HepG2 (cell line): ENCODE data around the gene OPN1SW. TPM values are rescaled to one million over a fixed set of nuclear protein-coding genes. Genes with fewer than 3 reads are reported as not detected.

Experiments used
- ATAC-seq: fragments of 200-7000 bp; cut with Tn5 transposase; 3 replicates; pipeline ENCODE4 v1.9.1; 2020; ENCODE audit warnings: mild to moderate bottlenecking, moderate library complexity
- BruUV-seq: library from RNA; stranded (reverse); fragments of 400-500 nt; replicated peaks from 2 replicates; lab custom pipeline; 2021; lab: Mats Ljungman, UMichigan
- CTCF ChIA-PET: fragments of 300-600 bp; formaldehyde crosslinking; extraction: SDS; loops from one replicate; lab custom pipeline; 2021; ENCODE audit warnings: low total read pairs, inconsistent platforms, low intra/inter-chr PET ratio; lab: Yijun Ruan, JAX
- POLR2A ChIA-PET: fragments of 350-600 bp; sonication (Branson Sonifier 250); formaldehyde crosslinking; loops from one replicate; lab custom pipeline; 2020; ENCODE audit warnings: antibody characterized with exemption, inconsistent platforms; lab: Yijun Ruan, JAX
- DNase-seq: peaks from one replicate; pipeline ENCODE4 v3.0.0-alpha.2; 2015; ENCODE audit warnings: low spot score
- FAIRE-seq: peaks from 3 replicates; lab custom pipeline; 2011; peaks lifted over from hg19 to GRCh38; lab: Jason Lieb, UNC
- H2AFZ ChIP-seq: one replicate; pipeline ENCODE4 v1.6.1; 2011; ENCODE audit warnings: low read length, inconsistent platforms
- H3K27ac ChIP-seq: fragments of 300-600 bp; 3 replicates; pipeline ENCODE4 v1.8.0; 2011; ENCODE audit warnings: mixed run types, mild to moderate bottlenecking, mixed read lengths, low read length, inconsistent platforms; ENCODE audit not compliant: insufficient read depth; ENCODE audit errors: extremely low read length
- H3K27me3 ChIP-seq, 2 experiments: fragments of 200-600 bp in 1 of 2; 2 replicates in 1 of 2; 3 replicates in 1 of 2; pipeline versions ENCODE4 v1.6.0 to v1.8.0; 2011; ENCODE audit warnings: low read length in 2 of 2, mild to moderate bottlenecking in 2 of 2, moderate library complexity in 2 of 2, inconsistent platforms in 1 of 2; ENCODE audit not compliant: insufficient read depth in 2 of 2, control insufficient read depth in 1 of 2
- H3K36me3 ChIP-seq, 2 experiments: fragments of 200-600 bp in 1 of 2; replicated peaks in 1 of 2; 2 replicates in 1 of 2; 3 replicates in 1 of 2; pipeline versions ENCODE4 v1.5.1 to v1.8.0; 2011; ENCODE audit warnings: low read length in 2 of 2, inconsistent platforms in 1 of 2; ENCODE audit not compliant: insufficient read depth in 2 of 2, control insufficient read depth in 1 of 2
- H3K4me1 ChIP-seq: 2 replicates; pipeline ENCODE4 v1.5.1; 2012; ENCODE audit warnings: low read length, inconsistent platforms; ENCODE audit not compliant: insufficient read depth
- H3K4me2 ChIP-seq: 2 replicates; pipeline ENCODE4 v1.6.0; 2011; ENCODE audit warnings: low read depth, low read length, inconsistent platforms
- H3K4me3 ChIP-seq, 3 experiments: fragments of 200-600 bp in 1 of 3; sonication (generic), shearing (Covaris generic) in 1 of 3; replicated peaks in 1 of 3; 2 replicates each; pipeline ENCODE4 v1.5.1; 2011 to 2016; ENCODE audit warnings: low read length in 3 of 3, inconsistent platforms in 2 of 3, low read depth in 2 of 3, mild to moderate bottlenecking in 2 of 3, control low read depth in 1 of 3, mixed read lengths in 1 of 3; ENCODE audit not compliant: insufficient read depth in 1 of 3
- H3K79me2 ChIP-seq: one replicate; pipeline ENCODE4 v1.6.1; 2011; ENCODE audit warnings: low read length, inconsistent platforms; ENCODE audit not compliant: insufficient read depth
- H3K9ac ChIP-seq: 2 replicates; pipeline ENCODE4 v1.6.0; 2011; ENCODE audit warnings: mild to moderate bottlenecking, low read depth, low read length, inconsistent platforms; ENCODE audit not compliant: insufficient read depth
- H3K9me3 ChIP-seq: 2 replicates; pipeline ENCODE4 v1.5.1; 2012; ENCODE audit warnings: mild to moderate bottlenecking, low read length
- H4K20me1 ChIP-seq: 2 replicates; pipeline ENCODE4 v1.6.0; 2011; ENCODE audit warnings: inconsistent platforms, mild to moderate bottlenecking, low read length, moderate library complexity; ENCODE audit not compliant: insufficient read depth
- ZC3H13 ChIP-seq: sonication (generic); formaldehyde crosslinking; IDR thresholded peaks from 2 replicates; pipeline ENCODE4 v1.8.1; 2023; ENCODE audit warnings: mild to moderate bottlenecking, missing genetic modification reagents, moderate library complexity
- WGBS: methylation state at CpG from one replicate; pipeline ENCODE4 v1.1.6; 2017; ENCODE audit warnings: low lambda C conversion rate; 5-methylcytosine and 5-hydroxymethylcytosine counted together
- in situ Hi-C: cut with HindIII; loops from 2 replicates; pipeline ENCODE4 v1.10.0; 2017; ENCODE audit warnings: low pct_unique_long_range_greater_than_20kb; ENCODE audit not compliant: extremely low pct_ligation_motif_present
- intact Hi-C: fragments of 100-400 bp; cut with micrococcal nuclease; formaldehyde crosslinking; loops from one replicate; pipeline ENCODE4 v1.10.0; 2022; ENCODE audit not compliant: unreplicated experiment
- polyA plus RNA-seq, 8 experiments: library from polyadenylated mRNA; depleted of rRNA in 3 of 8; stranded (reverse) in 7 of 8; unstranded in 1 of 8; fragments of >200 nt; fragmentation: Illumina TruSeq in 4 of 8; extraction: Trizol in 4 of 8; gene quantifications; 2 replicates each; pipeline versions ENCODE4 v1.2.1 to v1.2.3, GENCODE V29; 2011 to 2016; ENCODE audit warnings: low read depth in 4 of 8, missing spikeins in 1 of 8, mixed read lengths in 1 of 8; ENCODE audit not compliant: insufficient read depth in 1 of 8
- total RNA-seq, 5 experiments: library from RNA; depleted of rRNA; stranded (reverse); fragments of >200 nt; fragmentation: Illumina TruSeq; extraction: Trizol; gene quantifications; 2 replicates each; pipeline ENCODE4 v1.2.3, GENCODE V29; 2016; ENCODE audit warnings: low read depth in 1 of 5
- TF ChIP-seq, protein P1 (sequence below): sonication (generic); formaldehyde crosslinking; IDR thresholded peaks from 2 replicates; pipeline ENCODE4 v1.4.0; 2020; ENCODE audit warnings: missing genetic modification reagents, borderline replicate concordance

Gene OPN1SW
- total and polyA plus RNA-seq, 2 of the 13 experiments (the other 11 are each of a cell fraction or from before 2014, with no cell fraction given) = not detected

DNA sequence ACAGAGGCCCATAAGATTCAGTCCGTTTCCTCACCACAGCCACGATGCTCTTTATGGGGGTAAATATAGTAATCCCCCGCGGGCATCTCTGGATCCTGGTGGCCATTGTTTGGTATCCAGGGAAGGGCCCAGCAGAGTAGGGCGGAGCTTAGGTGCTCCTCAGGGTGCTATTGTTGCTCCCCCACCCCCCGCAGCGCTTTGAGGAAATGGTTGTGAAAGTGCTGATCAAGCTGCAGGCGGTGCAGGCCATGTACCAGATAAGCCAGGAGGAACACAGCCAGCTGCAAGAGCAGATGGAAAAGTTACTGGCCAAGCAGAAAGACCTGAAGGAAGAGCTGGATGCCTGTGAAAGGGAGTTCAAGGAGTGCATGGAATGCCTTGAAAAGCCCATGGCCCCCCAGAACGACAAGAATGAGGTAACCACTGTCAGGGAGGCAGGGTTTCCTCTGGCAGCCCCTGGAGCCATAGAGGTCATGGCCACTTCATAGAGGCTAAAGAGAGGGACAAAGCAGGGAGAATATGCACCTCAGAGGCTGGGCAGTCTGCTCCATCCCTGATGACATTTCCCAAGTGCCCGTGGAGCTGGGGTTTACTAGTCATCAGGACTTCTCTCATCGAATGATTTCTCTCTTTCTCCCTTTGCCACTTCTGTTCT is 37.0 kb upstream of the OPN1SW start:
- CTCF ChIA-PET = no interaction called here
- Histone ChIP-seq H3K9me3 (no peaks in the 10 kb centered on the region), H3K4me2 (no peak overlapping the region), H2AFZ (no peak overlapping the region), H3K4me1 (no peaks in the 10 kb centered on the region), H3K36me3 (no peaks in the 10 kb centered on the region), H3K27me3 (peaks cover 2 to 52% of the 10 kb centered on the region in 2 experiments; a peak in 3 of 5 replicates), H3K4me3 (no peak overlapping the region), H3K79me2 (no peaks in the 10 kb centered on the region), H4K20me1 (no peaks in the 10 kb centered on the region; the same call in 1 of the 2 replicates), H3K27ac (no peak overlapping the region), H3K9ac (no peak overlapping the region)
- POLR2A ChIA-PET = interaction anchor here (0.6 kb wide), 1 partner anchor 132 kb away, joined by 3 read pairs; no protein-coding TSS in a partner anchor
- FAIRE-seq (no peak), DNase-seq (no peak), ATAC-seq (no peak)
- intact Hi-C loops (no loop called here), in situ Hi-C loops (no loop called here)
- no TSS peak for BruUV-seq
- TF ChIP-seq ZC3H13 (CRISPR knock-in tag) = no peak
- TF ChIP-seq, protein P1, sequence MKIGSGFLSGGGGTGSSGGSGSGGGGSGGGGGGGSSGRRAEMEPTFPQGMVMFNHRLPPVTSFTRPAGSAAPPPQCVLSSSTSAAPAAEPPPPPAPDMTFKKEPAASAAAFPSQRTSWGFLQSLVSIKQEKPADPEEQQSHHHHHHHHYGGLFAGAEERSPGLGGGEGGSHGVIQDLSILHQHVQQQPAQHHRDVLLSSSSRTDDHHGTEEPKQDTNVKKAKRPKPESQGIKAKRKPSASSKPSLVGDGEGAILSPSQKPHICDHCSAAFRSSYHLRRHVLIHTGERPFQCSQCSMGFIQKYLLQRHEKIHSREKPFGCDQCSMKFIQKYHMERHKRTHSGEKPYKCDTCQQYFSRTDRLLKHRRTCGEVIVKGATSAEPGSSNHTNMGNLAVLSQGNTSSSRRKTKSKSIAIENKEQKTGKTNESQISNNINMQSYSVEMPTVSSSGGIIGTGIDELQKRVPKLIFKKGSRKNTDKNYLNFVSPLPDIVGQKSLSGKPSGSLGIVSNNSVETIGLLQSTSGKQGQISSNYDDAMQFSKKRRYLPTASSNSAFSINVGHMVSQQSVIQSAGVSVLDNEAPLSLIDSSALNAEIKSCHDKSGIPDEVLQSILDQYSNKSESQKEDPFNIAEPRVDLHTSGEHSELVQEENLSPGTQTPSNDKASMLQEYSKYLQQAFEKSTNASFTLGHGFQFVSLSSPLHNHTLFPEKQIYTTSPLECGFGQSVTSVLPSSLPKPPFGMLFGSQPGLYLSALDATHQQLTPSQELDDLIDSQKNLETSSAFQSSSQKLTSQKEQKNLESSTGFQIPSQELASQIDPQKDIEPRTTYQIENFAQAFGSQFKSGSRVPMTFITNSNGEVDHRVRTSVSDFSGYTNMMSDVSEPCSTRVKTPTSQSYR (CRISPR knock-in tag) = no peak
- WGBS = 19% methylated on average over 7 of the region's 11 CpGs
